GM19468 (cell line): Measurements from ENCODE around the gene LRIT1.
"Not testable (repeated sequence)": the region's sequence is repeated elsewhere in the genome, so short reads cannot be mapped to it uniquely, and the experiment has no call there.

Experiments used
- ATAC-seq: cut with Tn5 transposase; IDR thresholded peaks from one replicate; pipeline ENCODE4 v1.9.1; 2021; ENCODE audit warnings: mild to moderate bottlenecking, moderate library complexity, moderate number of reproducible peaks; ENCODE audit not compliant: unreplicated experiment; ENCODE audit errors: extremely low read depth

LRIT1 gene

DNA sequence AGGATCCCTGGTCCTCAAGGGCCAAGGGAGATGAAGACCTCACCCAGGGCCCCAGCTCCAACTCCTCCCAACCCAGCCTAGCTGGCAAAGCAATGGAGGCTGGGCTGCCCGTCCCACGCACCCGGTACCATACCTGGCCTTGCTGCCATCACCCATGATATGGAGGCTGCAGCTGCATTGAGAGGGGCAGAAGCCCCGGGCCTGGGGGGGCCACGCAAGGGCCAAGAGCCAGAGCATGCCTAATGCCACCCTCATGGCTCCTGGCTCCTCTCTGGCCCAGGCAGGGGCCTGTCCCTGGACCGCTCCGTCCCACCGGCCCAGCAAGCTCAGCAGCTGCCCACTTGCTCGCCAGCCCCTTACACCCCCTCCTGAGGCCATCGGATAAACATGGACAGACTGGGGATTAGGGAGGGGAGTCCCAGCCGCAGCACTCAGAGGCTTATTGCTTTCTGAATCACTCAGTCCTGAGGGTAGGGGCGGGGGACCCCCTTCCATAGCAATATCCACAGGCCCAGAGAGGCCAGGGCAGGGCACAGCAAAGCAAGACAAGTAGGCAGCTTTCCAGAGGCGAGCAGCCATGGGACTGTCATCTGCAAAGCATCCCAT is at the start of gene LRIT1:
Gene LRIT1 (minus strand): TSS at position 362 of the 606 bp plus-strand sequence. CDS start 107 bp downstream, at position 255.
- no peak for ATAC-seq

DNA sequence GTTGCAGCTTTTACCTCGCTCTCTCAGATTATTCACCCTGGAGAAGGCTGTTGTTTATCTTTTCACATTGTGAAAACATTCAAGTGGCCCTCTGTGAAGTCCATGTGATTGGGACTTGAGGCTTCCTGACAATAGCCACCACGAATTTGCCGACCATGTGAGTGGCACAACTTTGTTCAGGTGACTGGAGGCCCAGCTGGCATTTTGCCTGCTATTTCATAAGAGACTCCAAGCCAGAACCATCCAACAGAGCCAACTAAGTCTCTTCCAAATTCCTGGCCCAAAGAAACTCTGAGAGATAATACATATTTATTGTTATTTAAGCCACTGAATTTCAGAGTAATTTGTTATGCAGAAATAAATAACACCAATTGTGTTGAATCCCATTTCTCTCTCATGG is 48.9 kb upstream of the LRIT1 start:
- ATAC-seq = no peak

GRCh38 chr10:84289521-84290200 is 48.3 kb upstream of the LRIT1 start:
- no peak for ATAC-seq

DNA sequence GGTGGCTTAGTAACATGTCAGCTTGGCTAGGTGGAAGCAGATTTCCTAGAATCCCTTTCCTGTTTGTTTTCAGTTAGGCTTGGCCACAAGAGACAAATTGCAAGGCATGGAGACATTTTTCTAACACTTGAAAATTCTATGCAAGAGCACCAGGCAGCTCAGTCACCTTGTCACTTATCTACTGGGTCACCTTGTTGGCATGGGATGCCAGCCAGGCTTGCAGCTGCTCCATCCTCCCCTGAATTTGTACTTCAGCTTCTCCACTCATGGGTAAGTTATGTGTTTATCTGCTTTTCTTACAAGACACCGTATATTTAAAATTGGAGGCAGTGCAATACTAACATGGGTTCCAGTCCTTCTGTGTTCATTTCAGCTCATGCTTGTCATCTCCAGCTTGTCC is 46.8 kb upstream of the LRIT1 start:
- no peak for ATAC-seq

DNA sequence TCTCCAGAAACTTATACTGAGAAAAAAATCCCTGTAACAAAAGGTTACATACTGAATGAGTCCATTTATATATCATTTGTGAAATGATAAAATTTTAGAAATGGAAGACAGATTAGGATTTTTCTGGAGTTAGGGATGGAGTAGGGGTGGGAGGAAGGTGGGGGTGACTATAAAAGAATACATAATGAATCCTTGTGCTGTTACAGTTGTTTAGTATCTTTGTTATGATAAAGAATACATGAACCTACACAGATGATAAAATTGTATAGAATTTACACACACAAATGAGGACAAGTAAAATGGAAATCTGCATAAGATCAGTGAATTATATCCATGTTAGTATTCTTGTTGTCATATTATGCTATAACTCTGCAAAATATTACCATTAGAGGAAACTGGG is 45.3 kb upstream of the LRIT1 start:
- no peak for ATAC-seq

DNA sequence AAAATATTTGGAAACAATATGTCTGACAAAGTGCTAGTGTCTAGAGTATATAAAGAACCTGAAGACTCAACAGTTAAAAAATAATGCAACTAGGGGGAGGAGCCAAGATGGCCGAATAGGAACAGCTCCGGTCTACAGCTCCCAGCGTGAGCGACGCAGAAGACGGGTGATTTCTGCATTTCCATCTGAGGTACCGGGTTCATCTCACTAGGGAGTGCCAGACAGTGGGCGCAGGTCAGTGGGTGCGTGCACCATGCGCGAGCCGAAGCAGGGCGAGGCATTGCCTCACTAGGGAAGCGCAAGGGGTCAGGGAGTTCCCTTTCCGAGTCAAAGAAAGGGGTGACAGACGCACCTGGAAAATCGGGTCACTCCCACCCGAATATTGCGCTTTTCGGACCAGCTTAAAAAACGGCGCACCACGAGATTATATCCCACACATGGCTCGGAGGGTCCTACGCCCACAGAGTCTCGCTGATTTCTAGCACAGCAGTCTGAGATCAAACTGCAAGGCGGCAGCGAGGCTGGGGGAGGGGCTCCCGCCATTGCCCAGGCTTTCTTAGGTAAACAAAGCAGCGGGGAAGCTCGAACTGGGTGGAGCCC is 38.6 kb upstream of the LRIT1 start:
- ATAC-seq = not testable (repeated sequence)

GRCh38 chr10:84270708-84271107 is 29.4 kb upstream of the LRIT1 start:
- no peak for ATAC-seq

GRCh38 chr10:84269773-84270172 is 28.4 kb upstream of the LRIT1 start:
- ATAC-seq = no peak

DNA sequence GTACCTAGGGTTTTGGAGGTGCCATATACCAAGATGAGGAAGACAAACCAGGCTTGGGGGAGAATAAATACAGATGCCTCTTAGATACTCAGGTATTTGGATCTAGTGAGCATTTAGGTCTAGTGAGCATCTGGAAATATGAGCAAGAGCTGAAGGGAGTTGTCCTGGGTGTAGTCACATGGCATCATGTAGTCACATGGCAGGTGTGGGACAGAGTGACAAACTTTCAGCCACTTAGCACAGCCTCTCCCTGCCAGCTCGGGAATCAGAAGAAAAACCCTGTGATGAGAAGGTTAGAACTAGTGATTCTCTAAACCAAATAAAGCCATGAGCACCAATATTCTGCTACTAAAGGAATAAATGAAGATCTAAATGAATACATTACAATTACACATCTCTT is 27.8 kb upstream of the LRIT1 start:
- ATAC-seq = no peak

- peak; percentile 31 for ATAC-seq
These were observed 26.3 kb upstream of the LRIT1 start for GRCh38 chr10:84267503-84268126.

- ATAC-seq = no peak
These were observed 24.1 kb upstream of the LRIT1 start for GRCh38 chr10:84265418-84265817.

DNA sequence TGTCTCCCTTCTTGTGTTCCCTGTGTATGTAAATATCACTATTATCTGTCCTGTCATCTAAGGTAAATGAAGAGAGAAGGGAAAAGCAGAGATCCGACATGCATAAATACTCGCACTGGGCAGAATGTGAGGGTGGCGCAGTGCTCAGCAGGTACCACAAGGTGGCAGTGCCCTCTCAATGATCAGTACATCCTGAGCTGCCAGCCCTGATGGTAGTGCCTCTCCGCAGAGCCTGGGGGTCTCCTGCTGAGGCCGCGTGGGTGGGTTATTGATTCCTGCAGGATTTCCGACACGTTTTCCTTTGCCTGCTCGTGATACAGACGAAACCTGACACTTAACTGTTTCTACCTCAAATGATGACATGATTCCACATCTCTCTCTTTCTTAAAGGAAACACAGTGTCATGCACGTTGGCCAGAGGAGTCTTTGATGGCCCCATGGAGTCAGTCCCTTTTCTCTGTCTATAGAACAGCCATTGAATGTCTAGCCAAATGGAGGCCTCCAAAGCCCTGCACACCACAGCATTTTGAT is 23.3 kb upstream of the LRIT1 start:
- ATAC-seq = peak; percentile 87

GRCh38 chr10:84263716-84264115 is 22.4 kb upstream of the LRIT1 start:
- no peak for ATAC-seq

- no peak for ATAC-seq
These were observed 21.0 kb upstream of the LRIT1 start for GRCh38 chr10:84262190-84262956.

DNA sequence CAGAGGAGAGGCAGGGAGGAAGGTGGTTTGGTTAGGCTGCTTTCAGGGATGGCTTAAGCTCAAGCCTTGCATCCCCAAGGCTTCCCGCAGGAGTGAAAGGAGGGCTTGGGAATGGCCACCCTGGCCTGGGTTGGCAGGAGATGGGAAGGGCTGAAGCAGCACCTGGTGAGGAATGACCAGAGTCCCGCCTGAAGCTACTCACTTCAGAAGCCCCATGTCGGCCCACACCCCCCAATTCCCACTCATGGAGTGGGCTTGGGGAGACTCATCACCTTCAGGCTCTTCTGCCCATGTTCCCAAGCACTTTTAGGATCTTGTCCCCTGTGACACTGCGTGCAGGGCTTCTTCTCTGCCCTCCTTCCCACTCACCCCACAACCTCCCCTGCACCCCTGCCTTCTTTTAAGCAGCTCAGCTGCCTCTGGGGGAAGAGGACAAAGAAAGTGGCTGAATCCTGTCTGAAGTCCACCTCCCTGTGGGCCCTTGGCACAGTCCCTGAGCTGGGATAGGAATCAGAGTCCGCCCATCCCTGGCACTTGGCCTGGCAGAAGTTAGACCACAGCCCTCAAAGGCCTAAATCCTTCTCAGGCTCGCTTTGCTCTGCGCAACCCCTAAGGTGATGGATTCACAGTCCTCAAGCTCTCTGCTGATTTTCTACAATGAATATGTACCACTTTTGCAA is 20.0 kb upstream of the LRIT1 start:
- ATAC-seq = no peak

DNA sequence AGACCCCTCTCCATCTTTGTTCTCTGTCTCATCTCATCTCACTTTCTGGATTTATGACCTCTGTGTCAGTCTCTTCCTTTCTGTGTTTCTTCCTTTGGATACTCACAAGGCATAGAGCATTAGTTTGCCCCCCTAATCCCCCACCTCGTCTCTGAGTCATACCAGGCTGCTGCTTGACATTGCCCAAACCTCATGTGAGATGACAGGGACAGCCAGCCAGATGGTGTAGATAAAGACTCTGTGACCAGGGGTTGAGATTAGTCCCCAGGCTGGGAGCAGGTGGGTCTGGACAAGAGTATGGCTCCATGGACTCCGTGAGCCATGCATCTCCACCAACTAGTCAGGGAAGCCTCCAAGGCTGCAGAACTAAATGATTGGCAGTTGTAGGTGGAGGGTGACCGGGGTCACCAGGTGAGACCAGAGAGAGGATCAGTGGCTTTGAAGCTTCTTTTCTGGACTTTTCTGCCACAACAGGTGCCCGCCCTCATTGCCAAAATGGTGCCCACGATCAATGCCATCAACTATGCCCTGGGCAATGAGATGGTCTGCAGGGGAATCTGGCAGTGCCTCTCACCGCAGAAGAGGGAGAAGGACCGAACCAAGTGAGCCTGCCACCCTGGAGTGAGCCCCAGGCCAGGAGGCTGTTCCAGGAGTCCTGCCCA is 16.8 kb upstream of the LRIT1 start:
- ATAC-seq = no peak

DNA sequence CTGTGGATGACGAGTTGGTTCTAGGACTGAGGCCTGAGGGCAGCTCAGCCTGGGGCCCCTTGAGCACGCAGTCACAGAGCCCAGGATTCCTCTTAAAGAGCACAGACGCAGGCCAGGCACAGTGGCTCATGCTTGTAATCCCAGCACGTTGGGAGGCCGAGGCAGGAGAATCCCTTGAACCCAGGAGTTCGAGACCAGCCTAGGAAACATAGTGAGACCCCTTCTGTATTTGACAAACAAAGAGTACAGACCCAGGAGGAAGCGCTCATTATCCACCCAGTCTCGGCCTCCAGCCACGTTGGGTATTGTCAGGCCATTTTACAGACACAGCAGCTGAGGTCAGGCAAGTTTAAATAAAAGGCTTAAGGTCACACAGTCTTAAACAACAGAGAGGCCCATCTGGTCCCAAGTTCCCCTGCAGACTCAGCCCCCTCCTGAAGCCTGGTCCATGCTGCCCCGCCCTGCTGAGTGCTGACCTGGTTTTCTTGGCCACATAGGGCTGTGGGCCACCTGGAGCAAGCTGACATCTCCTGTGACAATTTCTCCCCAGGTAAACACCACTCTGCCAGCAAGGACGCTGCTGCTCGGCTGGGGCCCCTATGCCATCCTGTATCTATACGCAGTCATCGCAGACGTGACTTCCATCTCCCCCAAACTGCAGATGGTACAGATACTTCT is 16.1 kb upstream of the LRIT1 start:
- ATAC-seq = no peak

DNA sequence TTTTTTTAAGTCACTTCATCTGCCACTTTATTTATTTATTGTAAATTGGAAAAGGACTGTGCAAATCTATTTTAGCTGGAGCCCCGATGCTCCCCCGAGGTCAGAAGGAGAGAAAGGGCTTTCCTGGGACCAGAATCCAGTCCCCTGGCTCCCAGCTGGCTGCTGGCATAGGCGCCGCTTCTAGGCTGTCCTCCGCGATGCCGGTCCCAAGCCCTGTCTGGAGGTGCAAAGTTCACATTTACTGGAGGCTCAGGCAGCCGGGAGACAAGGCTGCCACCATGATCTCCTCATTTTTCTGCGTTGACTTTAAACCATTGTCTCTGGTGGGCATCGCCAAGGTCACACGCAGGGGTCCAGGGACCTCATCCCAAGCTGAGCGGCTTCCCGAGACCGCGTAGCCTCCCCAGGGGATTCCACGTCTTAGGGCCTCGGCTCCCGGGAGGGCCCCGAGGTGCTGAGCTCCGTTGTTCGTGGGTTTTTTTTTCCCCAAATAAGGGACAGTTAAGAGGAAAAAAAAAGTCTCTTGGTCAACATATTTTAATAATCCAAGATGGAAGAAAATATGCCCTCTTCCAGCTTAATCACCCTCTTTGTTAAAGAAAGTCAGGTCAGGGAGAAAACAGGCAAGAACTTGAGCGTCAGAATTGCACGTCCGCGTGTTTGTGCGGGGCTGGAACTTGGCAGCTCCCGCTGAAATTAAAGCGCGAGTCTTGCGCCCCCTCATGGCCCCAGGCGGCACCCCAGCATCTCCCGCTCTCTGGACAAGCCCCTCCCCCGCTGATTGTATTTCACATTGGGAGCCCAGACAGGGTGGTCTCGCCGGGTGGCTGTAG is 15.4 kb upstream of the LRIT1 start:
- ATAC-seq = no peak
